Measurements from ENCODE around the gene HOXB8.

Gene HOXB8

GRCh38 chr17:48626245-48627117, 11.4 kb upstream of the HOXB8 start, which contains the start of gene HOXB9:
Gene HOXB9, minus strand, starts transcription at chr17:48626358. Its CDS starts 89 bp downstream, at chr17:48626269.
- TF ChIP-seq BACH2 (CRISPR knock-in tag; IDR thresholded peaks at IDR 0.05; ENCODE audit: borderline replicate concordance) (no peak), TCF4 (CRISPR knock-in tag; IDR thresholded peaks at IDR 0.05; ENCODE audit: borderline replicate concordance) (no peak), ISL1 (CRISPR knock-in tag; IDR thresholded peaks at IDR 0.05) (no peak), ZNF565 (CRISPR knock-in tag; conservative IDR thresholded peaks at IDR 0.05; ENCODE audit: low read depth) (no peak), ZNF8 (CRISPR knock-in tag; IDR thresholded peaks at IDR 0.05) (no peak), ESRRG (CRISPR knock-in tag; IDR thresholded peaks at IDR 0.05) (no peak), RARB (CRISPR knock-in tag; IDR thresholded peaks at IDR 0.05) (no peak), CSDC2 (CRISPR knock-in tag; IDR thresholded peaks at IDR 0.05) (no peak), SNAI2 (CRISPR knock-in tag; IDR thresholded peaks at IDR 0.05) (no peak), ZNF70 (CRISPR knock-in tag; IDR thresholded peaks at IDR 0.05) (no peak), ZC3H10 (CRISPR knock-in tag; IDR thresholded peaks at IDR 0.05) (no peak), ZFP3 (CRISPR knock-in tag; IDR thresholded peaks at IDR 0.05) (no peak), TOX (CRISPR knock-in tag; IDR thresholded peaks at IDR 0.05; ENCODE audit: borderline replicate concordance) (no peak), OSR1 (CRISPR knock-in tag; IDR thresholded peaks at IDR 0.05) (no peak)
- TF ChIP-seq, protein P1, sequence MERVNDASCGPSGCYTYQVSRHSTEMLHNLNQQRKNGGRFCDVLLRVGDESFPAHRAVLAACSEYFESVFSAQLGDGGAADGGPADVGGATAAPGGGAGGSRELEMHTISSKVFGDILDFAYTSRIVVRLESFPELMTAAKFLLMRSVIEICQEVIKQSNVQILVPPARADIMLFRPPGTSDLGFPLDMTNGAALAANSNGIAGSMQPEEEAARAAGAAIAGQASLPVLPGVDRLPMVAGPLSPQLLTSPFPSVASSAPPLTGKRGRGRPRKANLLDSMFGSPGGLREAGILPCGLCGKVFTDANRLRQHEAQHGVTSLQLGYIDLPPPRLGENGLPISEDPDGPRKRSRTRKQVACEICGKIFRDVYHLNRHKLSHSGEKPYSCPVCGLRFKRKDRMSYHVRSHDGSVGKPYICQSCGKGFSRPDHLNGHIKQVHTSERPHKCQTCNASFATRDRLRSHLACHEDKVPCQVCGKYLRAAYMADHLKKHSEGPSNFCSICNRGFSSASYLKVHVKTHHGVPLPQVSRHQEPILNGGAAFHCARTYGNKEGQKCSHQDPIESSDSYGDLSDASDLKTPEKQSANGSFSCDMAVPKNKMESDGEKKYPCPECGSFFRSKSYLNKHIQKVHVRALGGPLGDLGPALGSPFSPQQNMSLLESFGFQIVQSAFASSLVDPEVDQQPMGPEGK (CRISPR knock-in tag; IDR thresholded peaks at IDR 0.05; ENCODE audit: borderline replicate concordance) = no peak
- TF ChIP-seq, protein P2, sequence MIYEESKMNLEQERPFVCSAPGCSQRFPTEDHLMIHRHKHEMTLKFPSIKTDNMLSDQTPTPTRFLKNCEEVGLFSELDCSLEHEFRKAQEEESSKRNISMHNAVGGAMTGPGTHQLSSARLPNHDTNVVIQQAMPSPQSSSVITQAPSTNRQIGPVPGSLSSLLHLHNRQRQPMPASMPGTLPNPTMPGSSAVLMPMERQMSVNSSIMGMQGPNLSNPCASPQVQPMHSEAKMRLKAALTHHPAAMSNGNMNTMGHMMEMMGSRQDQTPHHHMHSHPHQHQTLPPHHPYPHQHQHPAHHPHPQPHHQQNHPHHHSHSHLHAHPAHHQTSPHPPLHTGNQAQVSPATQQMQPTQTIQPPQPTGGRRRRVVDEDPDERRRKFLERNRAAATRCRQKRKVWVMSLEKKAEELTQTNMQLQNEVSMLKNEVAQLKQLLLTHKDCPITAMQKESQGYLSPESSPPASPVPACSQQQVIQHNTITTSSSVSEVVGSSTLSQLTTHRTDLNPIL (CRISPR knock-in tag; IDR thresholded peaks at IDR 0.05; ENCODE audit: low read depth) = no peak
- TF ChIP-seq, protein P3, sequence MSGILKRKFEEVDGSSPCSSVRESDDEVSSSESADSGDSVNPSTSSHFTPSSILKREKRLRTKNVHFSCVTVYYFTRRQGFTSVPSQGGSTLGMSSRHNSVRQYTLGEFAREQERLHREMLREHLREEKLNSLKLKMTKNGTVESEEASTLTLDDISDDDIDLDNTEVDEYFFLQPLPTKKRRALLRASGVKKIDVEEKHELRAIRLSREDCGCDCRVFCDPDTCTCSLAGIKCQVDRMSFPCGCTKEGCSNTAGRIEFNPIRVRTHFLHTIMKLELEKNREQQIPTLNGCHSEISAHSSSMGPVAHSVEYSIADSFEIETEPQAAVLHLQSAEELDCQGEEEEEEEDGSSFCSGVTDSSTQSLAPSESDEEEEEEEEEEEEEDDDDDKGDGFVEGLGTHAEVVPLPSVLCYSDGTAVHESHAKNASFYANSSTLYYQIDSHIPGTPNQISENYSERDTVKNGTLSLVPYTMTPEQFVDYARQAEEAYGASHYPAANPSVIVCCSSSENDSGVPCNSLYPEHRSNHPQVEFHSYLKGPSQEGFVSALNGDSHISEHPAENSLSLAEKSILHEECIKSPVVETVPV (CRISPR knock-in tag; IDR thresholded peaks at IDR 0.05) = no peak
- ATAC-seq = peak; percentile 8; the same call in 2 of the 3 replicates

- TF ChIP-seq ESRRG (CRISPR knock-in tag; IDR thresholded peaks at IDR 0.05) (no peak), SNAI2 (CRISPR knock-in tag; IDR thresholded peaks at IDR 0.05) (no peak), TCF4 (CRISPR knock-in tag; IDR thresholded peaks at IDR 0.05; ENCODE audit: borderline replicate concordance) (no peak), ZNF8 (CRISPR knock-in tag; IDR thresholded peaks at IDR 0.05) (no peak), GLIS3 (CRISPR knock-in tag; IDR thresholded peaks at IDR 0.05) (no peak), ZFP3 (CRISPR knock-in tag; IDR thresholded peaks at IDR 0.05) (no peak), POU6F1 (CRISPR knock-in tag; IDR thresholded peaks at IDR 0.05; ENCODE audit: borderline replicate concordance, low read depth) (no peak), CSDC2 (CRISPR knock-in tag; IDR thresholded peaks at IDR 0.05) (no peak), RARB (CRISPR knock-in tag; IDR thresholded peaks at IDR 0.05) (no peak), BACH2 (CRISPR knock-in tag; IDR thresholded peaks at IDR 0.05; ENCODE audit: borderline replicate concordance) (no peak), ZFP30 (CRISPR knock-in tag; IDR thresholded peaks at IDR 0.05) (no peak), PPARA (CRISPR knock-in tag; IDR thresholded peaks at IDR 0.05; ENCODE audit: borderline replicate concordance) (no peak), ZNF70 (CRISPR knock-in tag; IDR thresholded peaks at IDR 0.05) (no peak)
- TF ChIP-seq, protein P1 (CRISPR knock-in tag; IDR thresholded peaks at IDR 0.05; ENCODE audit: borderline replicate concordance) = no peak
- TF ChIP-seq, protein P3 (CRISPR knock-in tag; IDR thresholded peaks at IDR 0.05) = no peak
- ATAC-seq = peak; percentile 31
These were observed 10.6 kb upstream of the HOXB8 start for GRCh38 chr17:48625495-48626244.

Data from SK-N-SH treated with all-trans-retinoic acid at 6 μM for 48 hours (cell line).